GM18511 (cell line): ENCODE measurements around the gene FXYD6.
"Not testable (repeated sequence)": the region's sequence is repeated elsewhere in the genome, so short reads cannot be mapped to it uniquely, and the experiment has no call there.

Experiments used
- ATAC-seq: cut with Tn5 transposase; IDR thresholded peaks from one replicate; pipeline ENCODE4 v1.9.1; 2021; ENCODE audit warnings: mild to moderate bottlenecking, moderate library complexity; ENCODE audit not compliant: unreplicated experiment

Gene FXYD6

GRCh38 chr11:117870103-117870952 is 6.1 kb downstream of the FXYD6 start:
- ATAC-seq: no peak

- ATAC-seq: no peak
Measured at GRCh38 chr11:117869604-117870003, 6.9 kb downstream of the FXYD6 start.

GRCh38 chr11:117868815-117869561 is 7.5 kb downstream of the FXYD6 start:
- no peak for ATAC-seq

GRCh38 chr11:117868088-117868487 is 8.4 kb downstream of the FXYD6 start:
- ATAC-seq: no peak

- ATAC-seq: no peak
Measured at GRCh38 chr11:117866526-117866925, 9.9 kb downstream of the FXYD6 start.

- ATAC-seq: not testable (repeated sequence)
Measured at GRCh38 chr11:117865546-117865945, 10.9 kb downstream of the FXYD6 start.

- ATAC-seq: no peak
Measured at GRCh38 chr11:117863383-117863782, 13.1 kb downstream of the FXYD6 start.

- ATAC-seq: no peak
Measured at GRCh38 chr11:117862753-117863152, 13.7 kb downstream of the FXYD6 start.

- no peak for ATAC-seq
Measured at GRCh38 chr11:117862019-117862725, 14.3 kb downstream of the FXYD6 start.

GRCh38 chr11:117861151-117862018 is 15.1 kb downstream of the FXYD6 start:
- no peak for ATAC-seq

- no peak for ATAC-seq
Measured at GRCh38 chr11:117860139-117860538, 16.3 kb downstream of the FXYD6 start.

- no peak for ATAC-seq
Measured at GRCh38 chr11:117859488-117860112, 16.9 kb downstream of the FXYD6 start.

- no peak for ATAC-seq
Measured at GRCh38 chr11:117859061-117859460, 17.4 kb downstream of the FXYD6 start.

- no peak for ATAC-seq
Measured at GRCh38 chr11:117857734-117858414, 18.6 kb downstream of the FXYD6 start.

- ATAC-seq: no peak
Measured at GRCh38 chr11:117855912-117856651, 20.4 kb downstream of the FXYD6 start.

- ATAC-seq: no peak
Measured at GRCh38 chr11:117855186-117855845, 21.1 kb downstream of the FXYD6 start.

GRCh38 chr11:117852309-117852708 is 24.1 kb downstream of the FXYD6 start:
- no peak for ATAC-seq

GRCh38 chr11:117851852-117852251 is 24.6 kb downstream of the FXYD6 start:
- ATAC-seq: no peak
